ENCODE results near the gene CYTH2.

Gene CYTH2

DNA sequence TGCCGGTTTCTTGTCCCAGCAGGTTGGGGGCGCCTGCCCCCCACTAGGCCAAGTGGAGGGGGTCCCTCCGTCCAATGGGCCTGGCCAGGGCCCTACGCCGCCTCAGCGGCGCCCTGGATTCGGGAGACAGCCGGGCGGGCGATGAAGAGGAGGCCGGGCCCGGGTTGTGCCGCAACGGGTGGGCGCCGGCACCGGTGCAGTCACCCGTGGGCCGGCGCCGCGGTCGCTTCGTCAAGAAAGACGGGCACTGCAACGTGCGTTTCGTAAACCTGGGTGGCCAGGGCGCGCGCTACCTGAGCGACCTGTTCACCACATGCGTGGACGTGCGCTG lies 7.6 kb upstream of the CYTH2 start:
- TF ChIP-seq, protein P1, sequence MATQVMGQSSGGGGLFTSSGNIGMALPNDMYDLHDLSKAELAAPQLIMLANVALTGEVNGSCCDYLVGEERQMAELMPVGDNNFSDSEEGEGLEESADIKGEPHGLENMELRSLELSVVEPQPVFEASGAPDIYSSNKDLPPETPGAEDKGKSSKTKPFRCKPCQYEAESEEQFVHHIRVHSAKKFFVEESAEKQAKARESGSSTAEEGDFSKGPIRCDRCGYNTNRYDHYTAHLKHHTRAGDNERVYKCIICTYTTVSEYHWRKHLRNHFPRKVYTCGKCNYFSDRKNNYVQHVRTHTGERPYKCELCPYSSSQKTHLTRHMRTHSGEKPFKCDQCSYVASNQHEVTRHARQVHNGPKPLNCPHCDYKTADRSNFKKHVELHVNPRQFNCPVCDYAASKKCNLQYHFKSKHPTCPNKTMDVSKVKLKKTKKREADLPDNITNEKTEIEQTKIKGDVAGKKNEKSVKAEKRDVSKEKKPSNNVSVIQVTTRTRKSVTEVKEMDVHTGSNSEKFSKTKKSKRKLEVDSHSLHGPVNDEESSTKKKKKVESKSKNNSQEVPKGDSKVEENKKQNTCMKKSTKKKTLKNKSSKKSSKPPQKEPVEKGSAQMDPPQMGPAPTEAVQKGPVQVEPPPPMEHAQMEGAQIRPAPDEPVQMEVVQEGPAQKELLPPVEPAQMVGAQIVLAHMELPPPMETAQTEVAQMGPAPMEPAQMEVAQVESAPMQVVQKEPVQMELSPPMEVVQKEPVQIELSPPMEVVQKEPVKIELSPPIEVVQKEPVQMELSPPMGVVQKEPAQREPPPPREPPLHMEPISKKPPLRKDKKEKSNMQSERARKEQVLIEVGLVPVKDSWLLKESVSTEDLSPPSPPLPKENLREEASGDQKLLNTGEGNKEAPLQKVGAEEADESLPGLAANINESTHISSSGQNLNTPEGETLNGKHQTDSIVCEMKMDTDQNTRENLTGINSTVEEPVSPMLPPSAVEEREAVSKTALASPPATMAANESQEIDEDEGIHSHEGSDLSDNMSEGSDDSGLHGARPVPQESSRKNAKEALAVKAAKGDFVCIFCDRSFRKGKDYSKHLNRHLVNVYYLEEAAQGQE (IDR thresholded peaks at IDR 0.05; ENCODE audit: insufficient replicate concordance, low read depth): no peak
- TF ChIP-seq GABPA (IDR thresholded peaks at IDR 0.05; ENCODE audit: low read depth) (no peak), POLR2AphosphoS5 (IDR thresholded peaks at IDR 0.05; ENCODE audit: low read depth) (no peak), SPI1 (IDR thresholded peaks at IDR 0.05; ENCODE audit: borderline replicate concordance, low read depth) (no peak)
- TF ChIP-seq, protein P2, sequence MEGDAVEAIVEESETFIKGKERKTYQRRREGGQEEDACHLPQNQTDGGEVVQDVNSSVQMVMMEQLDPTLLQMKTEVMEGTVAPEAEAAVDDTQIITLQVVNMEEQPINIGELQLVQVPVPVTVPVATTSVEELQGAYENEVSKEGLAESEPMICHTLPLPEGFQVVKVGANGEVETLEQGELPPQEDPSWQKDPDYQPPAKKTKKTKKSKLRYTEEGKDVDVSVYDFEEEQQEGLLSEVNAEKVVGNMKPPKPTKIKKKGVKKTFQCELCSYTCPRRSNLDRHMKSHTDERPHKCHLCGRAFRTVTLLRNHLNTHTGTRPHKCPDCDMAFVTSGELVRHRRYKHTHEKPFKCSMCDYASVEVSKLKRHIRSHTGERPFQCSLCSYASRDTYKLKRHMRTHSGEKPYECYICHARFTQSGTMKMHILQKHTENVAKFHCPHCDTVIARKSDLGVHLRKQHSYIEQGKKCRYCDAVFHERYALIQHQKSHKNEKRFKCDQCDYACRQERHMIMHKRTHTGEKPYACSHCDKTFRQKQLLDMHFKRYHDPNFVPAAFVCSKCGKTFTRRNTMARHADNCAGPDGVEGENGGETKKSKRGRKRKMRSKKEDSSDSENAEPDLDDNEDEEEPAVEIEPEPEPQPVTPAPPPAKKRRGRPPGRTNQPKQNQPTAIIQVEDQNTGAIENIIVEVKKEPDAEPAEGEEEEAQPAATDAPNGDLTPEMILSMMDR (IDR thresholded peaks at IDR 0.05; ENCODE audit: insufficient read depth, low read length): no peak
- Histone ChIP-seq H3K27me3 (ENCODE audit: insufficient read depth, poor library complexity, severe bottlenecking) (no peaks in the 10 kb centered on the region), H3K4me3 (replicated peaks; ENCODE audit: insufficient read depth, low read length) (no peak overlapping the region), H3K27ac (replicated peaks) (no peak overlapping the region)
- no peak for DNase-seq (ENCODE audit: low read depth in 1 of 2, low spot score in 1 of 2)

DNA sequence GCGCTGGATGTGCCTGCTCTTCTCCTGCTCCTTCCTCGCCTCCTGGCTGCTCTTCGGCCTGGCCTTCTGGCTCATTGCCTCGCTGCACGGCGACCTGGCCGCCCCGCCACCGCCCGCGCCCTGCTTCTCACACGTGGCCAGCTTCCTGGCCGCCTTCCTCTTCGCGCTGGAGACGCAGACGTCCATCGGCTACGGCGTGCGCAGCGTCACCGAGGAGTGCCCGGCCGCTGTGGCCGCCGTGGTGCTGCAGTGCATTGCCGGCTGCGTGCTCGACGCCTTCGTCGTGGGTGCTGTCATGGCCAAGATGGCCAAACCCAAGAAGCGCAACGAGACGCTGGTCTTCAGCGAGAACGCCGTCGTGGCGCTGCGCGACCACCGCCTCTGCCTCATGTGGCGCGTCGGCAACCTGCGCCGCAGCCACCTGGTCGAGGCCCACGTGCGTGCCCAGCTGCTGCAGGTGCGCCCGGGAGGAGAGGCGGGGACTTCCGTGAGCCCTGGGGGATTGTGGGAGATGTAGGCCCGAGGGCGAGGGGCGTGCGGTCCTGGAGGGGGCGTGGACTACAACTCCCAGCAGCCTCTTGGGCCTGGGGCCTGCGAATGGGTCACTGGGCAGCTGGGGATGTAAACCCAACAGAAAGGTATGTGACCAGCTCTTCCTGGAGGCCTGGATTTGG lies 7.0 kb upstream of the CYTH2 start:
- DNase-seq (ENCODE audit: low read depth in 1 of 2, low spot score in 1 of 2): no peak

DNA sequence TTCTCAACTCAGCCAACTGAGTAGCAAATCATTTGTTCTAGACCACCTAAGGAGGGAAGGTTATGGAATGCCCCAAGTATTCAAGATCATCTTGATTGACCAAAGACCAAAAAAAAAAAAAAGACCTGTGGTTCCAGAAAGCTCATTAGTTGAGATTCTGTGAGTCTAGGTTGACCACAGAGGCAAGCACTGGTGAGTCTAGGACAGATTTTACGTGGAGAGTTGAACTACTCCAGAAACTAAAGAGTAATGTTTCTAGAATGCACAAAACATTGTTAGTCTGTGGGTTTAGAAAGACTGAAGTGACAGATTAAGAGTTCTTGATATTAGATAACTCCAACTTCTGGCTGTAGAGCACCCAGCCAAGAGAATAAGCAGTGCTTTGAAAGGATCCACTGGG lies 4.0 kb upstream of the CYTH2 start:
- TF ChIP-seq GABPA (IDR thresholded peaks at IDR 0.05; ENCODE audit: low read depth): no peak
- no peak for TF ChIP-seq POLR2AphosphoS5 (IDR thresholded peaks at IDR 0.05; ENCODE audit: low read depth)
- TF ChIP-seq, protein P1 (IDR thresholded peaks at IDR 0.05; ENCODE audit: insufficient replicate concordance, low read depth): no peak
- no peak for TF ChIP-seq SPI1 (IDR thresholded peaks at IDR 0.05; ENCODE audit: borderline replicate concordance, low read depth)
- TF ChIP-seq, protein P2 (IDR thresholded peaks at IDR 0.05; ENCODE audit: insufficient read depth, low read length): no peak
- Histone ChIP-seq H3K4me3 (replicated peaks; ENCODE audit: insufficient read depth, low read length) (no peak overlapping the region), H3K27me3 (ENCODE audit: insufficient read depth, poor library complexity, severe bottlenecking) (no peaks in the 10 kb centered on the region), H3K27ac (replicated peaks) (no peak overlapping the region)
- no peak for DNase-seq (ENCODE audit: low read depth in 1 of 2, low spot score in 1 of 2)

More for the DNA sequence above, 7.0 kb upstream of the CYTH2 start:
- Histone ChIP-seq H3K27ac (replicated peaks) (no peak overlapping the region), H3K27me3 (ENCODE audit: insufficient read depth, poor library complexity, severe bottlenecking) (no peaks in the 10 kb centered on the region), H3K4me3 (replicated peaks; ENCODE audit: insufficient read depth, low read length) (no peak overlapping the region)
- TF ChIP-seq POLR2AphosphoS5 (IDR thresholded peaks at IDR 0.05; ENCODE audit: low read depth) (no peak; the same call in 1 of the 2 replicates), GABPA (IDR thresholded peaks at IDR 0.05; ENCODE audit: low read depth) (no peak), SPI1 (IDR thresholded peaks at IDR 0.05; ENCODE audit: borderline replicate concordance, low read depth) (no peak)
- TF ChIP-seq, protein P2 (IDR thresholded peaks at IDR 0.05; ENCODE audit: insufficient read depth, low read length): no peak
- TF ChIP-seq, protein P1 (IDR thresholded peaks at IDR 0.05; ENCODE audit: insufficient replicate concordance, low read depth): no peak
